Lower leg skin (tissue), 4 donors: ENCODE results near the gene LCK. TPM values are rescaled to one million over a fixed set of nuclear protein-coding genes. Genes with fewer than 3 reads are reported as not detected.
"Not testable (repeated sequence)": the region's sequence is repeated elsewhere in the genome, so short reads cannot be mapped to it uniquely, and the experiment has no call there.

Source experiments
- DNase-seq, 2 donors: peaks; one replicate each; pipeline ENCODE4 v3.0.0-alpha.2; 2019; ENCODE audit warnings: low spot score in 2 of 2
- H3K4me3 ChIP-seq: fragments of 200-600 bp; sonication (generic); 2 replicates; pipeline ENCODE4 v1.5.1; 2017; ENCODE audit warnings: mild to moderate bottlenecking, low read depth; ENCODE audit not compliant: poor library complexity, severe bottlenecking
- POLR2A ChIP-seq, 2 donors: fragments of 450-650 bp; IDR thresholded peaks; one replicate each; pipeline ENCODE4 v1.6.1; 2016 to 2017; ENCODE audit warnings: antibody characterized with exemption in 2 of 2, mild to moderate bottlenecking in 1 of 2, moderate library complexity in 1 of 2
- WGBS, 2 donors: methylation state at CpG; one replicate each; pipeline ENCODE4 v1.1.5; 2018; 5-methylcytosine and 5-hydroxymethylcytosine counted together
- intact Hi-C: fragments of 100-400 bp; cut with DNase I; formaldehyde crosslinking; loops from one replicate; pipeline ENCODE4 v1.15.0; 2023; ENCODE audit warnings: low total_unique reads
- total RNA-seq, 4 donors: library from RNA; depleted of rRNA; stranded (reverse); fragments of >200 nt; gene quantifications; one replicate each; pipeline ENCODE4 v1.1.0, GENCODE V29; 2016
- TF ChIP-seq, protein P1 (sequence below), 3 donors: fragments of 450-650 bp; IDR thresholded peaks; one replicate each; pipeline ENCODE4 v1.5.1; 2016; ENCODE audit warnings: antibody characterized with exemption in 3 of 3, mild to moderate bottlenecking in 3 of 3, moderate library complexity in 2 of 3

Gene LCK
- total RNA-seq, 4 donors from 2014 or later = 0.25 to 3.0 (median 2.0) TPM

DNA sequence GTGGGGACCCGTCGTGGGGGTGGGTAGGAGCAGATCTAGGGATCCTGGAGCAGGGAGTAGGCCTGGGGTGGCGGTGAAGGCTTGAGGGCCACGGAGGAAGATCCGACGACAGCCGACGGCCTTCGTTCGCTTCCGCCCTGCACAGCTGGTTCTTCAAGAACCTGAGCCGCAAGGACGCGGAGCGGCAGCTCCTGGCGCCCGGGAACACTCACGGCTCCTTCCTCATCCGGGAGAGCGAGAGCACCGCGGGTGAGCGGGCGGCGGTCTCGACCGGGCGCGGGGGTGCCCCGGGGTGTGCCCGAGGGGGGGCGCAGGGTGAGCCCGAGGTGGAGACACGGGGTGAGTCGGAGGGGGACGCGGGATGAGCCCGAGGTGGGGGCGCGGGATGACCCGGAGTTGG, 24.4 kb downstream of the LCK start:
- WGBS, 2 donors = 25 to 32% methylated on average over 40 to 41 of the region's 41 CpGs
- intact Hi-C loops = no loop called here
- no peak overlapping the region for H3K4me3 ChIP-seq
- DNase-seq = no peak
- TF ChIP-seq, protein P1, sequence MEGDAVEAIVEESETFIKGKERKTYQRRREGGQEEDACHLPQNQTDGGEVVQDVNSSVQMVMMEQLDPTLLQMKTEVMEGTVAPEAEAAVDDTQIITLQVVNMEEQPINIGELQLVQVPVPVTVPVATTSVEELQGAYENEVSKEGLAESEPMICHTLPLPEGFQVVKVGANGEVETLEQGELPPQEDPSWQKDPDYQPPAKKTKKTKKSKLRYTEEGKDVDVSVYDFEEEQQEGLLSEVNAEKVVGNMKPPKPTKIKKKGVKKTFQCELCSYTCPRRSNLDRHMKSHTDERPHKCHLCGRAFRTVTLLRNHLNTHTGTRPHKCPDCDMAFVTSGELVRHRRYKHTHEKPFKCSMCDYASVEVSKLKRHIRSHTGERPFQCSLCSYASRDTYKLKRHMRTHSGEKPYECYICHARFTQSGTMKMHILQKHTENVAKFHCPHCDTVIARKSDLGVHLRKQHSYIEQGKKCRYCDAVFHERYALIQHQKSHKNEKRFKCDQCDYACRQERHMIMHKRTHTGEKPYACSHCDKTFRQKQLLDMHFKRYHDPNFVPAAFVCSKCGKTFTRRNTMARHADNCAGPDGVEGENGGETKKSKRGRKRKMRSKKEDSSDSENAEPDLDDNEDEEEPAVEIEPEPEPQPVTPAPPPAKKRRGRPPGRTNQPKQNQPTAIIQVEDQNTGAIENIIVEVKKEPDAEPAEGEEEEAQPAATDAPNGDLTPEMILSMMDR (IDR thresholded peaks at IDR 0.05) = no peak
- TF ChIP-seq POLR2A (IDR thresholded peaks at IDR 0.05) = no peak

DNA sequence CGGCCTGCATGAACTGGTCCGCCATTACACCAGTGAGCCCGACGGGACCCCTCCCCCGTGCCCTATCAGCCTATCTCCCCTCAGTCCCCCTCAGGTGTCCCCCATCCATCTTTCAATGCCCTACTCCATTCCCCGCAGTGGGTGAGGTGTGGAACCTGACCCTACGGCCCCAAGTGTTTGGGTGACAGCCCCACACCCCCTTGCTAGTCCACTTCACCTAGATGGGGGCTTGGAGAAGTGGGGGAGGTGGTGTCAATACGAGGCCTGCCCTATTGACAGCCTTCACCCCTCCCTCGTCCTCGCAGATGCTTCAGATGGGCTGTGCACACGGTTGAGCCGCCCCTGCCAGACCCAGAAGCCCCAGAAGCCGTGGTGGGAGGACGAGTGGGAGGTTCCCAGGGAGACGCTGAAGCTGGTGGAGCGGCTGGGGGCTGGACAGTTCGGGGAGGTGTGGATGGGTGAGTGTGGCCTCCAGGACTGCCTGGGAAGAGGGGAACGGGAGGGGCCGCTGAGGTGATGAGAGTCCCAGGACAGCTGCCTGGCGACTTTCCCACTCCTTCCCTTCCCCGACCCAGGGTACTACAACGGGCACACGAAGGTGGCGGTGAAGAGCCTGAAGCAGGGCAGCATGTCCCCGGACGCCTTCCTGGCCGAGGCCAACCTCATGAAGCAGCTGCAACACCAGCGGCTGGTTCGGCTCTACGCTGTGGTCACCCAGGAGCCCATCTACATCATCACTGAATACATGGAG, 25.1 kb downstream of the LCK start:
- TF ChIP-seq, protein P1 (IDR thresholded peaks at IDR 0.05) = no peak
- no peak for TF ChIP-seq POLR2A (IDR thresholded peaks at IDR 0.05)
- no peak overlapping the region for H3K4me3 ChIP-seq
- no peak for DNase-seq
- intact Hi-C loops = no loop called here
- 89% methylated on average over 30 of the region's 30 CpGs for WGBS, 2 donors

DNA sequence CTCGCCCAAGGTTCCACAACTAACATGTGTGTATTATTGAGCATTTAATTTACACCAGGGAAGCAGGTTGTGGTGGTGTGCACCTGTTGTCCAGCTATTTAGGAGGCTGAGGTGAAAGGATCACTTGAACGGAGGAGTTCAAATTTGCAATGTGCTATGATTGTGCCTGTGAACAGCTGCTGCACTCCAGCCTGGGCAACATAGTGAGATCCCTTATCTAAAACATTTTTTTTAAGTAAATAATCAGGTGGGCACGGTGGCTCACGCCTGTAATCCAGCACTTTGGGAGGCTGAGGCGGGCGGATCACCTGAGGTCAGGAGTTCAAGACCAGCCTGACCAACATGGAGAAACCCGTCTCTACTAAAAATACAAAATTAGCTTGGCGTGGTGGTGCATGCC, 33.7 kb downstream of the LCK start:
- DNase-seq, H3K4me3 ChIP-seq, intact Hi-C loops: not testable (repeated sequence)
- 91% methylated on average over 8 of the region's 8 CpGs for WGBS, 2 donors

DNA sequence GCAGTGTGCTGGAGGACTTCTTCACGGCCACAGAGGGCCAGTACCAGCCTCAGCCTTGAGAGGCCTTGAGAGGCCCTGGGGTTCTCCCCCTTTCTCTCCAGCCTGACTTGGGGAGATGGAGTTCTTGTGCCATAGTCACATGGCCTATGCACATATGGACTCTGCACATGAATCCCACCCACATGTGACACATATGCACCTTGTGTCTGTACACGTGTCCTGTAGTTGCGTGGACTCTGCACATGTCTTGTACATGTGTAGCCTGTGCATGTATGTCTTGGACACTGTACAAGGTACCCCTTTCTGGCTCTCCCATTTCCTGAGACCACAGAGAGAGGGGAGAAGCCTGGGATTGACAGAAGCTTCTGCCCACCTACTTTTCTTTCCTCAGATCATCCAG, 34.6 kb downstream of the LCK start:
- TF ChIP-seq, protein P1 (IDR thresholded peaks at IDR 0.05) = no peak
- TF ChIP-seq POLR2A (IDR thresholded peaks at IDR 0.05) = no peak
- no peak overlapping the region for H3K4me3 ChIP-seq
- no peak for DNase-seq
- intact Hi-C loops = no loop called here
- WGBS, 2 donors = 90 to 95% methylated on average over 2 to 3 of the region's 3 CpGs

DNA sequence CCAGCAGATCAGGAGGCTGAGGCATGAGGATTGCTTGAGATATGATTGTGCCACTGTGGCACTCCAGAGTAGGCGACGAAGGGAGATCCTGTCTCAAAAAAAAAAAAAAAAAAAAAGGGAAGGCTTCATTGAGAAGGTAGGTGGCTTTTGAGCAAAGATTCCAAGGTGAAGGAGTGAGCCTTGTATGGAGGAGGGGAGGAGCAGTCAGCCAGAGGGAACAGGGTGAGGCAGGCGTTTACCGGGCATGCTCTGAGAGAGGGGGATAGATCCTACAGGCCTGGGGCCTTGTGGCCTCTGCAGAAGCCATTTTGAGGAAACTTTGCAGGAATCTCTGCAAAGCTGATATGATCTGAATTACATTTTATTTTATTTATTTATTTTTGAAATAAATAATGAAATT, 35.7 kb downstream of the LCK start:
- intact Hi-C loops = no loop called here

DNA sequence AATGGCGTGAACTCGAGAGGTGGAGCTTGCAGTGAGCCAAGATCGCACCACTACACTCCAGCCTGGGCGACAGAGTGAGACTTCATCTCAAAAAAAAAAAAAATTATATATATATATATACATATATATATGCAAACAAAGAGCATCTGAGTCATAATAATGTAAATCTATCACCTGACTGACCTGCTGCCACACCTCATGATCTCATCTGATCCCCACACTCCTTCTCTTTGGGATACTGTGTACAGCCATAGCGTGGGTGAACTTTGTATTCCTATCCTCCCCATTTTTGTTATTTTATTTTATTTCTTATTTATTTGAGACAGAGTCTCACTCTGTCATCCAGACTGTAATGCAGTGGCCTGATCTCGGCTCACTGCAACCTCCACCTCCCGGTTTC, 38.2 kb downstream of the LCK start:
- intact Hi-C loops = no loop called here
- H3K4me3 ChIP-seq = no peak overlapping the region
- TF ChIP-seq, protein P1 (IDR thresholded peaks at IDR 0.05) = no peak
- no peak for TF ChIP-seq POLR2A (IDR thresholded peaks at IDR 0.05)
- 82 to 83% methylated on average over 7 of the region's 7 CpGs for WGBS, 2 donors
- no peak for DNase-seq

More for the DNA sequence above, 35.7 kb downstream of the LCK start:
- DNase-seq = no peak
- TF ChIP-seq, protein P1 (IDR thresholded peaks at IDR 0.05) = no peak
- no peak overlapping the region for H3K4me3 ChIP-seq
- WGBS, 2 donors = 82 to 88% methylated on average over 4 of the region's 4 CpGs
